Muscle of leg (tissue), 11 donors: ENCODE data around the gene MAP1S. TPM values are rescaled to one million over a fixed set of nuclear protein-coding genes. Genes with fewer than 3 reads are reported as not detected.
A peak's percentile ranks its signal among the peaks of the same experiment; 100 is the strongest.

Experiments used
- DNase-seq: peaks from one replicate; pipeline ENCODE4 v3.0.0; 2013
- H3K27ac ChIP-seq: one replicate; pipeline ENCODE4 v1.5.1; 2013; ENCODE audit warnings: mild to moderate bottlenecking, low read length, control low read depth
- H3K27me3 ChIP-seq: one replicate; pipeline ENCODE4 v1.6.1; 2013; ENCODE audit warnings: low read length; ENCODE audit not compliant: control insufficient read depth, insufficient read depth
- H3K36me3 ChIP-seq: one replicate; pipeline ENCODE4 v1.6.1; 2013; ENCODE audit warnings: low read length; ENCODE audit not compliant: control insufficient read depth, insufficient read depth
- H3K4me1 ChIP-seq: one replicate; pipeline ENCODE4 v1.6.1; 2013; ENCODE audit warnings: low read length; ENCODE audit not compliant: control insufficient read depth, insufficient read depth
- H3K4me3 ChIP-seq: one replicate; pipeline ENCODE4 v1.5.1; 2013; ENCODE audit warnings: low read length, control low read depth
- H3K9me3 ChIP-seq: replicated peaks from 2 replicates; pipeline ENCODE4 v1.6.1; 2013; ENCODE audit warnings: low read depth, low read length; ENCODE audit not compliant: control insufficient read depth
- WGBS: methylation state at CpG from one replicate; pipeline ENCODE4 v1.1.5; 2013; ENCODE audit warnings: missing lambda C conversion rate; ENCODE audit not compliant: insufficient coverage; 5-methylcytosine and 5-hydroxymethylcytosine counted together
- polyA plus RNA-seq, 8 donors: library from polyadenylated mRNA; unstranded; fragments of 120-200 nt; gene quantifications; one replicate each; pipeline versions ENCODE4 v1.2.1 to v1.2.3, GENCODE V29; 2013; ENCODE audit warnings: inconsistent platforms in 1 of 8, low replicate concordance in 1 of 8; ENCODE audit not compliant: insufficient read length in 8 of 8, insufficient read depth in 1 of 8
- total RNA-seq: library from RNA; stranded (reverse); fragments of 120-200 nt; gene quantifications from one replicate; pipeline ENCODE4 v1.2.4, GENCODE V29; 2013

MAP1S gene
- total and polyA plus RNA-seq, 9 donors, result 14.1 to 51.6 (median 33.7) TPM

GRCh38 chr19:17721111-17721628 lies 1.9 kb downstream of the MAP1S start:
- no peak overlapping the region for H3K27ac ChIP-seq

GRCh38 chr19:17721821-17722220 lies 2.5 kb downstream of the MAP1S start:
- peaks cover 40% of the 10 kb centered on the region for H3K4me1 ChIP-seq
- DNase-seq, result peak; percentile 26

More at GRCh38 chr19:17721111-17721628, 1.9 kb downstream of the MAP1S start:
- H3K36me3 ChIP-seq, result peaks cover 38% of the 10 kb centered on the region
- H3K9me3 ChIP-seq, result no peaks in the 10 kb centered on the region
- WGBS, result 100% methylated on average over 2 of the region's 12 CpGs
- H3K27me3 ChIP-seq, result no peaks in the 10 kb centered on the region
- no peak overlapping the region for H3K4me3 ChIP-seq
- no peak for DNase-seq
- H3K4me1 ChIP-seq, result peaks cover 40% of the 10 kb centered on the region

DNA sequence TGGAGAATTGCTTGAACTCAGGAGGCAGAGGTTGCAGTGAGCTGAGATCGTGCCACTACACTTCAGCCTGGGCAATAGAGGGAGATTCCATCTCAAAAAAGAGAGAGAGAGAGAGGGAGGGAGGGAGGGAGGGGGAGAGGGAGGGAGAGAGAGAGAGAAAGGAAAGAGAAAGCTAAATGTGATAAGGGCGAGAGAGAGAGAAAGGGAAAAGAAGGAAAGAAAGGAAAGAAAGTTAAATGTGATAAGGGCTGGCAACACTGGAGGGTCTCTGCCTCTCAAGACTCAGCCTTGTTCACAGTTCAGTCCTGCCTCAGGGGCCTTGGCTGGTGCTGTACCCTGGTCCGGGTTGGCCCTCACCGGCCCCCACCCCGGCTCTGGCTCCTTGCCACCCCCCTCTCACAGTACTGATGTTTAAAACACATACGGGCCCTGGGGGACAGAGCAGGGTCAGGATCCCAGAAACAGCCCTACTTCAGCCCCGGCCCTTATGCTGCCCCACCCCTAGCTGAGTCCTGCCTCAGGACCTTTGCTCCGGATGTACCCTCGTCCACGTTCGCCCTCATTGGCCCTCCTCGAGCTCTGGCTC lies 3.5 kb downstream of the MAP1S start:
- H3K36me3 ChIP-seq, result peaks cover 52% of the 10 kb centered on the region
- H3K27me3 ChIP-seq, result no peaks in the 10 kb centered on the region
- 85% methylated on average over 11 of the region's 12 CpGs for WGBS
- no peak overlapping the region for H3K4me3 ChIP-seq
- H3K4me1 ChIP-seq, result peaks cover 33% of the 10 kb centered on the region
- H3K27ac ChIP-seq, result no peak overlapping the region
- H3K9me3 ChIP-seq, result no peaks in the 10 kb centered on the region
- DNase-seq, result no peak

More at GRCh38 chr19:17721821-17722220, 2.5 kb downstream of the MAP1S start:
- peaks cover 43% of the 10 kb centered on the region for H3K36me3 ChIP-seq
- H3K27me3 ChIP-seq, result no peaks in the 10 kb centered on the region
- WGBS, result 56% methylated on average over 7 of the region's 8 CpGs
- no peak overlapping the region for H3K4me3 ChIP-seq
- no peaks in the 10 kb centered on the region for H3K9me3 ChIP-seq
- H3K27ac ChIP-seq, result peak overlapping the region; percentile 42

DNA sequence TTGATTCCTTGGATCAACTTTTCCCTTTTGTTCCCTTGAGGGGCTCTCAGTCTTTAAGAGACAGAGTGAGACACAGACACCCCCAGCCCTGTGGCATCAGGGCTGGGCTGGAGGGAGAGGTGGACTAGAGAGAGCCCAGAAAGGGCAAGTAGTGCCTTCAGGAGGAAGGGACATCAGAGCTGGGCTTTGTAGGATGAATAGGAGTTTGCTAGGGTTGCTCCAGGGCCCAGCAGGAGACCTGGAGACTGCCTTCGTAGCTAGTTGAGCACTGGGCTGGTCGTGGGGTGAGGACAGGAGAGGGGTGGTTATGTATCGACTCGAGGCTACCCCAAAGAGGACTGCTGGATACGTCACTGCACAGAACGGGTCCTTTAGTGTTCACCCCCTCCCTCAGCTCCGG lies 5.4 kb downstream of the MAP1S start:
- Histone ChIP-seq H3K9me3 (no peaks in the 10 kb centered on the region), H3K4me3 (no peak overlapping the region), H3K27ac (no peak overlapping the region), H3K36me3 (peaks cover 68% of the 10 kb centered on the region), H3K27me3 (no peaks in the 10 kb centered on the region), H3K4me1 (peaks cover 29% of the 10 kb centered on the region)
- no peak for DNase-seq
- 92% methylated on average over 3 of the region's 7 CpGs for WGBS

DNA sequence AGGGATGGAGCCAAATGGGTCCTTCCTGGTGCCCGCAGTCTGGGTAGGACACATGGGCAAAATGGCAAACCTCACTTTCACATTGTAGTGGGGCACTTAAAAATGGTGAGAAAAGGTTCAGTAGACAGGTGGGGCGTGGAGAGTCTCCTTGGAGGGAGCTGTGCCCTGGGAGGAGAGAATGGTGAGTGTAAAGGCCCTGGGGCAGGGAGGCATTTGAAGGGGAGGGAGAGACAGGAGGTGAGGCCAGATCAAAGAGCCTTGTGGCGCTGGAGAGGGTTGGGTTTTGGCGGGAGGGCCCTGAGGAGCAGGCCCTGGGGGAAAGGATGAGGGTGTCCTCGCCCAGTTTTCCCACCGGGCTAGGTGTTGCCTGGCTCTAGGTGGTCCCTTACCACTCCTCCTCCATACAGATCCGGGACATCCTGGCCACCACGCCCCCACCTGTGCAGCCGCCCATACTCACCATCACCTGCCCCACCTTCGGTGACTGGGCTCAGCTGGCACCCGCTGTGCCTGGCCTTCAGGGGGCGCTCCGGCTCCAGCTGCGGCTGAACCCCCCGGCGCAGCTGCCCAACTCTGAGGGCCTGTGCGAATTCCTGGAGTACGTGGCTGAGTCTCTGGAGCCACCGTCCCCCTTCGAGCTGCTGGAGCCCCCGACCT lies 6.3 kb downstream of the MAP1S start:
- Histone ChIP-seq H3K36me3 (peaks cover 74% of the 10 kb centered on the region), H3K27ac (no peak overlapping the region), H3K27me3 (no peaks in the 10 kb centered on the region), H3K9me3 (no peaks in the 10 kb centered on the region), H3K4me3 (no peak overlapping the region), H3K4me1 (peaks cover 22% of the 10 kb centered on the region)
- DNase-seq, result no peak
- 81% methylated on average over 18 of the region's 21 CpGs for WGBS

DNA sequence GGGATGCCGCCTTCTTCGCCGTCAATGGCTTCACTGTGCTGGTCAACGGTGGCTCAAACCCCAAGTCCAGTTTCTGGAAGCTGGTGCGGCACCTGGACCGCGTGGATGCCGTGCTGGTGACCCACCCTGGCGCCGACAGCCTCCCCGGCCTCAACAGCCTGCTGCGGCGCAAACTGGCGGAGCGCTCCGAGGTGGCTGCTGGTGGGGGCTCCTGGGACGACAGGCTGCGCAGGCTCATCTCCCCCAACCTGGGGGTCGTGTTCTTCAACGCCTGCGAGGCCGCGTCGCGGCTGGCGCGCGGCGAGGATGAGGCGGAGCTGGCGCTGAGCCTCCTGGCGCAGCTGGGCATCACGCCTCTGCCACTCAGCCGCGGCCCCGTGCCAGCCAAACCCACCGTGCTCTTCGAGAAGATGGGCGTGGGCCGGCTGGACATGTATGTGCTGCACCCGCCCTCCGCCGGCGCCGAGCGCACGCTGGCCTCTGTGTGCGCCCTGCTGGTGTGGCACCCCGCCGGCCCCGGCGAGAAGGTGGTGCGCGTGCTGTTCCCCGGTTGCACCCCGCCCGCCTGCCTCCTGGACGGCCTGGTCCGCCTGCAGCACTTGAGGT lies 7.0 kb downstream of the MAP1S start:
- Histone ChIP-seq H3K4me3 (no peak overlapping the region), H3K4me1 (peaks cover 15% of the 10 kb centered on the region), H3K27ac (no peak overlapping the region), H3K9me3 (peaks cover 3% of the 10 kb centered on the region), H3K27me3 (no peaks in the 10 kb centered on the region), H3K36me3 (peaks cover 81% of the 10 kb centered on the region)
- DNase-seq, result no peak
- 95% methylated on average over 59 of the region's 59 CpGs for WGBS

- H3K4me3 ChIP-seq, result no peak overlapping the region
- H3K27ac ChIP-seq, result no peak overlapping the region
- 86% methylated on average over 51 of the region's 62 CpGs for WGBS
- H3K36me3 ChIP-seq, result peaks cover 84% of the 10 kb centered on the region
- peaks cover 12% of the 10 kb centered on the region for H3K4me1 ChIP-seq
- peaks cover 3% of the 10 kb centered on the region for H3K9me3 ChIP-seq
- no peak for DNase-seq
- H3K27me3 ChIP-seq, result no peaks in the 10 kb centered on the region
Observed at GRCh38 chr19:17726964-17727773, 7.9 kb downstream of the MAP1S start.

DNA sequence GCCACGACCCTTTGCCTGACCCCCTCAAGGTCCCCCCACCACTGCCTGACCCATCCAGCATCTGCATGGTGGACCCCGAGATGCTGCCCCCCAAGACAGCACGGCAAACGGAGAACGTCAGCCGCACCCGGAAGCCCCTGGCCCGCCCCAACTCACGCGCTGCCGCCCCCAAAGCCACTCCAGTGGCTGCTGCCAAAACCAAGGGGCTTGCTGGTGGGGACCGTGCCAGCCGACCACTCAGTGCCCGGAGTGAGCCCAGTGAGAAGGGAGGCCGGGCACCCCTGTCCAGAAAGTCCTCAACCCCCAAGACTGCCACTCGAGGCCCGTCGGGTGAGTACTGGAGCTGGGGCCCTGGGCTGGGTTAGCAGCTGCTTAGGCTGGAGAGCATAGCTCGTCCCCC lies 8.6 kb downstream of the MAP1S start:
- DNase-seq, result no peak
- peaks cover 8% of the 10 kb centered on the region for H3K4me1 ChIP-seq
- no peak overlapping the region for H3K27ac ChIP-seq
- H3K9me3 ChIP-seq, result peaks cover 3% of the 10 kb centered on the region
- H3K27me3 ChIP-seq, result no peaks in the 10 kb centered on the region
- 88% methylated on average over 15 of the region's 19 CpGs for WGBS
- H3K36me3 ChIP-seq, result peaks cover 86% of the 10 kb centered on the region
- H3K4me3 ChIP-seq, result no peak overlapping the region

GRCh38 chr19:17733127-17733526 lies 13.8 kb downstream of the MAP1S start:
- no peaks in the 10 kb centered on the region for H3K4me1 ChIP-seq
- H3K36me3 ChIP-seq, result peaks cover 74% of the 10 kb centered on the region
- H3K9me3 ChIP-seq, result peaks cover 3% of the 10 kb centered on the region
- 94% methylated on average over 17 of the region's 22 CpGs for WGBS
- no peak overlapping the region for H3K27ac ChIP-seq
- DNase-seq, result no peak
- no peak overlapping the region for H3K4me3 ChIP-seq
- H3K27me3 ChIP-seq, result no peaks in the 10 kb centered on the region

GRCh38 chr19:17734146-17734545 lies 14.9 kb downstream of the MAP1S start:
- 91% methylated on average over 14 of the region's 16 CpGs for WGBS
- Histone ChIP-seq H3K4me1 (peaks cover 3% of the 10 kb centered on the region), H3K36me3 (peaks cover 65% of the 10 kb centered on the region), H3K27me3 (no peaks in the 10 kb centered on the region), H3K9me3 (peaks cover 3% of the 10 kb centered on the region), H3K4me3 (no peak overlapping the region), H3K27ac (no peak overlapping the region)
- DNase-seq, result no peak
